Parathyroid adenoma (tissue), 2 donors: ENCODE results near the gene GYG1.

Experiments
- H2AFZ ChIP-seq: fragments of 300-600 bp; sonication (generic); one replicate; pipeline ENCODE4 v1.7.0; 2017; ENCODE audit warnings: antibody characterized with exemption, mild to moderate bottlenecking
- H3K27ac ChIP-seq: fragments of 300-600 bp; sonication (generic); one replicate; pipeline ENCODE4 v1.7.0; 2017
- H3K27me3 ChIP-seq: fragments of 300-600 bp; sonication (generic); one replicate; pipeline ENCODE4 v1.7.0; 2017; ENCODE audit warnings: low read length; ENCODE audit not compliant: control insufficient read depth, insufficient read depth
- H3K36me3 ChIP-seq: fragments of 300-600 bp; sonication (generic); one replicate; pipeline ENCODE4 v1.7.0; 2017; ENCODE audit warnings: low read length; ENCODE audit not compliant: control insufficient read depth, insufficient read depth
- H3K4me1 ChIP-seq: fragments of 300-600 bp; sonication (generic); one replicate; pipeline ENCODE4 v1.7.0; 2017; ENCODE audit warnings: control low read depth
- H3K4me2 ChIP-seq: fragments of 300-600 bp; sonication (generic); one replicate; pipeline ENCODE4 v1.7.0; 2017; ENCODE audit warnings: low read length
- H3K4me3 ChIP-seq: fragments of 300-600 bp; sonication (generic); one replicate; pipeline ENCODE4 v1.7.0; 2017; ENCODE audit warnings: low read depth, low read length
- H3K79me2 ChIP-seq: fragments of 300-600 bp; sonication (generic); one replicate; pipeline ENCODE4 v1.7.0; 2017; ENCODE audit warnings: control low read depth
- H3K9ac ChIP-seq: fragments of 300-600 bp; sonication (generic); one replicate; pipeline ENCODE4 v1.7.0; 2017; ENCODE audit warnings: mild to moderate bottlenecking
- H3K9me3 ChIP-seq: fragments of 300-600 bp; sonication (generic); one replicate; pipeline ENCODE4 v1.7.0; 2017; ENCODE audit warnings: low read length; ENCODE audit not compliant: control insufficient read depth
- CTCF ChIP-seq: fragments of 300-600 bp; sonication (generic); IDR thresholded peaks from one replicate; pipeline ENCODE4 v1.7.0; 2017; ENCODE audit warnings: antibody characterized with exemption, mild to moderate bottlenecking
- donor health status: primary hyperparathyroidism.

GYG1 gene

DNA sequence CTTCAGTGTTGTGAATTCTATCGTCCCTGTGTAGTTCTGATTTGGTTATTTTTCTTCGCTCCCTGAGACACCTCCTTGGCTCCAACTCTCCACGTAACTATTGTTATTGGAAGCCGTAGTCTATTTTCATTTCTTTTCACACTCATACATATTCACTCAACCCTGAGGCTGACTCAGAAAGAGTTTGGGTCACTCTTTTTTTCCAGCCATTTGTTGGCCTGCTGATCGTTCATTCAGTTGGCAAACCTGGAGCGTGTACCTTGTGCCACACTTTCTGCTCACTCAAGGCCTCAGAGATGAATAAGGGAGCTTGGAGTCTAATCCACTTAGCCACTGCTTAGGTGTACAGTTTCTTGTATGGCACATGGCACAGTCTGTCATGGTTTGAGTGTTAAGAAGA is 22.4 kb downstream of the GYG1 start:
- no peak overlapping the region for H3K27ac ChIP-seq
- H2AFZ ChIP-seq, result no peak overlapping the region
- no peak for TF ChIP-seq CTCF
- no peaks in the 10 kb centered on the region for H3K9me3 ChIP-seq
- no peaks in the 10 kb centered on the region for H3K27me3 ChIP-seq
- no peak overlapping the region for H3K4me3 ChIP-seq
- no peak overlapping the region for H3K4me2 ChIP-seq
- no peaks in the 10 kb centered on the region for H3K36me3 ChIP-seq
- H3K9ac ChIP-seq, result no peak overlapping the region
- peaks cover 5% of the 10 kb centered on the region for H3K79me2 ChIP-seq
- no peaks in the 10 kb centered on the region for H3K4me1 ChIP-seq

DNA sequence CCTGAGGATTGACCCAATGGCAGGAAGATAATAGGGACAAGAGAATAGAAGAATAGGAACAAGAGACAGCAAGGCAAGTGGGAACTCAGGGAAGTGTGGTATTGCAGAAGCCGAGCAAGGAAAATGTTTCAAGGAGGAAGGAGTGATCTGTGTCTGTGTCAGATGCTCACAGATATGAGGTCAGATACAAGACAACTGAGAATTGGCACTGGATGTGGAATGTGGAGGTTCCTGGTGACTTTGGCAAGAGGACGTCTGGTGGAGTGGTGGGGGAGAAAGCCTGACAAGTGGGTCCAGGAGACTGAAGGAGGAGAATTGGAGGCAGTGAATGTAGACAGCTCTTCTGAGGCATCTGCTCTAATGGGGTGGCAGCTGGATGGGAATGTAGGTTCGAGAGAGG is 24.1 kb downstream of the GYG1 start:
- Histone ChIP-seq H3K4me2 (no peak overlapping the region), H3K27me3 (no peaks in the 10 kb centered on the region), H3K36me3 (no peaks in the 10 kb centered on the region), H3K9me3 (no peaks in the 10 kb centered on the region), H3K27ac (no peak overlapping the region), H3K4me3 (no peak overlapping the region), H3K9ac (no peak overlapping the region), H3K4me1 (no peaks in the 10 kb centered on the region), H2AFZ (no peak overlapping the region), H3K79me2 (peaks cover 3% of the 10 kb centered on the region)
- no peak for TF ChIP-seq CTCF

DNA sequence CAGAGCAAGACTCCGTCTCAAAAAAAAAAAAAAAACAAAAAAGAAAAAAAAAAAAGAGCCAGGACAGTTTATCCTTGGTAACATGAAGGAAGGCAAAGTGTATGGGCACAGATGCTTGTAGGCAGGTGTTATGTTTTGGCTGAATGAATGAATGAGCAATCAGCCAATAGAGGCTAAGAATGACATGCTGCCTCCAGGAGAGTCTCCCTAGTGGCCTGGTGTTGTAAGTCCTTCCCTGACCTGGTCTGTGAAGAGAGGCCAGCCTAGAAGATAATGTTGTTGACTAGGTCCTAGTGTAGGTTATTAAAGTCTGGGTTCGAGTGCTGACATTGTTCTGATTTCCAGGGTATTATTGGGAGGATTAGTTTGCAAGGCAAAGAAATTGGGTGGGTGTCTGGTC is 24.9 kb downstream of the GYG1 start:
- Histone ChIP-seq H3K9me3 (no peaks in the 10 kb centered on the region), H3K27me3 (no peaks in the 10 kb centered on the region), H3K4me2 (no peak overlapping the region), H3K79me2 (no peaks in the 10 kb centered on the region), H3K27ac (no peak overlapping the region), H3K4me3 (no peak overlapping the region), H3K36me3 (no peaks in the 10 kb centered on the region), H3K9ac (no peak overlapping the region), H2AFZ (no peak overlapping the region), H3K4me1 (no peaks in the 10 kb centered on the region)
- TF ChIP-seq CTCF, result no peak

DNA sequence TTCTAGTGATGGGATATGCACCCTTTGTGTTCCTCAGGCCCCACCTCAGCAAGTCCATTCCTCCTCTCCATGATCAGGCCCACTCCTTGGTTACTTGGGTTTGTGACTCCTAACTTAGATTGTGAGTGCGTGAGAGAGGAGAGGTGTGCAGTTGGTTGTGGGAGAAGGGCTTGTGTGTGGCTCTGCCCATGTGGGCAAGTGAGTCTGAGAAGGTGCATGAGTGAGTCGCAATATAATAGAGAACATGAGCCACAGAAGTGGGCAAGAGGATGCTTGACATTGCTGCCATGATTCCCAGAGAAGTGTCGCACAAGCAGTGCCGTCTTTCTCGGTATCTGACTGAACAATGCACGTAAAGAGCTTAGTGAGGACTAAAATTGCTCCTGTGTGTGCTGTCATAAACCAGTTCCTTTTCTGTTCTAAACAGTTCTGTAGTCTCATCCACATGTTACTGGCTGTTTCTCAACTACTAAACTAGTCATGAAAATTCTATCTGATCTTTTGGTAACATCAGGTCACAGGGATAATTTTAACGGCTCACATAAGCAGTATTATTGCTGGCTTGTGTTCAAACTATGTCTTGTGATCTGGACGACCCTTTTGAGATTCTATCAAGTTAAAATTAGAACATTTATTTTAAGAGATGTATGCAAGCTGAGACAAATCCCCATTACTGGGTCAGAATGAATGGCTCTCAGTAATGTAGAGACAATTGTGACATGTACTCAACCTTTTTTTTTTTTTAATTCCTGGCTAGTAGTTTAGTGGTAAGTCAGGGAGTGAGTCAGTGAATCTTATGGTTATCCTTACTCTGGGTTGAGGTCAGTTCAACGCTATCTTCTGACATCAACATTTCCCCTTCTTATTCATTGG is 25.6 kb downstream of the GYG1 start:
- no peaks in the 10 kb centered on the region for H3K79me2 ChIP-seq
- no peaks in the 10 kb centered on the region for H3K9me3 ChIP-seq
- H3K36me3 ChIP-seq, result no peaks in the 10 kb centered on the region
- H2AFZ ChIP-seq, result no peak overlapping the region
- H3K9ac ChIP-seq, result no peak overlapping the region
- no peak overlapping the region for H3K4me3 ChIP-seq
- H3K27me3 ChIP-seq, result no peaks in the 10 kb centered on the region
- no peak overlapping the region for H3K4me2 ChIP-seq
- TF ChIP-seq CTCF, result no peak
- no peak overlapping the region for H3K27ac ChIP-seq
- no peaks in the 10 kb centered on the region for H3K4me1 ChIP-seq

GRCh38 chr3:149018247-149018646 is 26.9 kb downstream of the GYG1 start:
- TF ChIP-seq CTCF, result no peak
- H3K27me3 ChIP-seq, result no peaks in the 10 kb centered on the region
- no peak overlapping the region for H2AFZ ChIP-seq
- no peak overlapping the region for H3K4me3 ChIP-seq
- H3K27ac ChIP-seq, result no peak overlapping the region
- no peaks in the 10 kb centered on the region for H3K4me1 ChIP-seq
- no peak overlapping the region for H3K4me2 ChIP-seq
- H3K9me3 ChIP-seq, result no peaks in the 10 kb centered on the region
- H3K36me3 ChIP-seq, result no peaks in the 10 kb centered on the region
- no peaks in the 10 kb centered on the region for H3K79me2 ChIP-seq
- H3K9ac ChIP-seq, result no peak overlapping the region
